ENCODE results near the gene ZNF649. TPM values are rescaled to one million over a fixed set of nuclear protein-coding genes. Genes with fewer than 3 reads are reported as not detected.

ZNF649 gene
- total and polyA plus RNA-seq, 12 donors: 2.7 to 16.3 (median 9.7) TPM

GRCh38 chr19:51887522-51888498, 17.0 kb downstream of the ZNF649 start, which contains the start of gene ZNF577:
Gene ZNF577, minus strand, starts transcription at chr19:51887951. Its CDS starts 7,569 bp downstream, at chr19:51880382.
- intact Hi-C loops (cut with DNase I): no loop called here
- DNase-seq: peak; percentile 83 to 90 (median 88)
- Histone ChIP-seq H3K27me3 (no peaks in the 10 kb centered on the region), H3K4me1 (replicated peaks in 1 of 2) (peaks cover 0 to 9% of the 10 kb centered on the region in 2 donors), H3K36me3 (replicated peaks in 1 of 2) (peaks cover 0 to 18% of the 10 kb centered on the region in 2 donors), H3K27ac (peak within 1 kb of the TSS in 3 of 5 donors; percentile 4 to 67 (median 53)), H3K4me3 (peak within 1 kb of the TSS in 2 of 4 donors; percentile 15 to 61), H3K9me3 (replicated peaks in 1 of 3) (peaks cover 0 to 70% (median 33%) of the 10 kb centered on the region in 3 donors)
- 4 to 10% (median 8%) methylated on average over 20 to 56 of the region's 56 CpGs for WGBS, 4 donors
- TF ChIP-seq POLR2A (IDR thresholded peaks at IDR 0.05): peak in 1 of 2 donors; percentile 47
- no peak for TF ChIP-seq CTCF (IDR thresholded peaks at IDR 0.05)

GRCh38 chr19:51884713-51885112, 20.1 kb downstream of the ZNF649 start:
- Histone ChIP-seq H3K4me1 (replicated peaks in 1 of 2) (peaks cover 0 to 9% of the 10 kb centered on the region in 2 donors), H3K9me3 (replicated peaks in 1 of 3) (peaks cover 0 to 44% (median 25%) of the 10 kb centered on the region in 3 donors), H3K4me3 (no peak overlapping the region), H3K27ac (no peak overlapping the region), H3K27me3 (no peaks in the 10 kb centered on the region), H3K36me3 (replicated peaks in 1 of 2) (peaks cover 0 to 3% of the 10 kb centered on the region in 2 donors)
- intact Hi-C loops (cut with DNase I): no loop called here
- TF ChIP-seq POLR2A (IDR thresholded peaks at IDR 0.05) (no peak), CTCF (IDR thresholded peaks at IDR 0.05) (no peak)
- 94 to 96% (median 95%) methylated on average over 2 of the region's 2 CpGs for WGBS, 4 donors
- DNase-seq: no peak

- intact Hi-C loops (cut with DNase I): no loop called here
- Histone ChIP-seq H3K36me3 (replicated peaks in 1 of 2) (peaks cover 0 to 19% of the 10 kb centered on the region in 2 donors), H3K27ac (no peak overlapping the region), H3K9me3 (replicated peaks in 1 of 3) (peaks cover 0 to 31% (median 16%) of the 10 kb centered on the region in 3 donors), H3K4me1 (replicated peaks in 1 of 2) (peaks cover 0 to 9% of the 10 kb centered on the region in 2 donors), H3K4me3 (no peak overlapping the region), H3K27me3 (no peaks in the 10 kb centered on the region)
- no peak for DNase-seq
- TF ChIP-seq POLR2A (IDR thresholded peaks at IDR 0.05): no peak
- no peak for TF ChIP-seq CTCF (IDR thresholded peaks at IDR 0.05)
- WGBS, 4 donors: 99 to 100% (median 100%) methylated on average over 3 of the region's 3 CpGs
Observed at GRCh38 chr19:51882518-51882917, 22.3 kb downstream of the ZNF649 start.

GRCh38 chr19:51873097-51873496, 31.7 kb downstream of the ZNF649 start:
- H3K9me3 ChIP-seq (replicated peaks in 1 of 3): peaks cover 3 to 62% (median 20%) of the 10 kb centered on the region in 3 donors
- H3K36me3 ChIP-seq (replicated peaks in 1 of 2): peaks cover 0 to 18% of the 10 kb centered on the region in 2 donors
- TF ChIP-seq CTCF (IDR thresholded peaks at IDR 0.05) (no peak), POLR2A (IDR thresholded peaks at IDR 0.05) (no peak)
- H3K27me3 ChIP-seq: no peaks in the 10 kb centered on the region
- no peaks in the 10 kb centered on the region for H3K4me1 ChIP-seq (replicated peaks in 1 of 2)
- WGBS, 4 donors: 97 to 100% (median 98%) methylated on average over 4 of the region's 4 CpGs
- intact Hi-C loops (cut with DNase I): no loop called here
- no peak overlapping the region for H3K27ac ChIP-seq
- DNase-seq: no peak
- no peak overlapping the region for H3K4me3 ChIP-seq
